ENCODE measurements around the gene ARHGAP9.
A peak's percentile ranks its signal among the peaks of the same experiment; 100 is the strongest.

ARHGAP9 gene

GRCh38 chr12:57474862-57475261 lies 4.8 kb downstream of the ARHGAP9 start:
- H4K20me1 ChIP-seq: no peaks in the 10 kb centered on the region
- TF ChIP-seq Cebpa-rat (IDR thresholded peaks at IDR 0.05): no peak
- peaks cover 6% of the 10 kb centered on the region; the same call in 1 of the 2 replicates for H3K27me3 ChIP-seq
- peaks cover 52% of the 10 kb centered on the region for H3K4me1 ChIP-seq
- no peak overlapping the region for H3K27ac ChIP-seq
- no peak overlapping the region for H3K4me3 ChIP-seq
- no peaks in the 10 kb centered on the region for H3K9me3 ChIP-seq
- H3K4me2 ChIP-seq: 0 out of 2 replicates have a peak overlapping the region, but pooled peaks have one; percentile 99
- no peak overlapping the region for H3K9ac ChIP-seq
- peaks cover 56% of the 10 kb centered on the region for H3K36me3 ChIP-seq

GRCh38 chr12:57474430-57474829 lies 5.2 kb downstream of the ARHGAP9 start:
- no peaks in the 10 kb centered on the region for H3K9me3 ChIP-seq
- H3K4me3 ChIP-seq: no peak overlapping the region
- H3K4me1 ChIP-seq: peaks cover 48% of the 10 kb centered on the region
- peaks cover 60% of the 10 kb centered on the region for H3K36me3 ChIP-seq
- H3K9ac ChIP-seq: no peak overlapping the region
- H3K27me3 ChIP-seq: peaks cover 6% of the 10 kb centered on the region; the same call in 1 of the 2 replicates
- H4K20me1 ChIP-seq: no peaks in the 10 kb centered on the region
- no peak overlapping the region for H3K27ac ChIP-seq
- TF ChIP-seq Cebpa-rat (IDR thresholded peaks at IDR 0.05): no peak
- 0 out of 2 replicates have a peak overlapping the region, but pooled peaks have one; percentile 99 for H3K4me2 ChIP-seq

GRCh38 chr12:57473886-57474285 lies 5.8 kb downstream of the ARHGAP9 start:
- peaks cover 42% of the 10 kb centered on the region for H3K4me1 ChIP-seq
- H4K20me1 ChIP-seq: no peaks in the 10 kb centered on the region
- H3K4me2 ChIP-seq: no peak overlapping the region
- peaks cover 65% of the 10 kb centered on the region for H3K36me3 ChIP-seq
- H3K27me3 ChIP-seq: peaks cover 6% of the 10 kb centered on the region; the same call in 1 of the 2 replicates
- TF ChIP-seq Cebpa-rat (IDR thresholded peaks at IDR 0.05): no peak
- no peak overlapping the region for H3K9ac ChIP-seq
- H3K27ac ChIP-seq: no peak overlapping the region
- H3K4me3 ChIP-seq: no peak overlapping the region
- H3K9me3 ChIP-seq: no peaks in the 10 kb centered on the region

GRCh38 chr12:57473392-57473791 lies 6.3 kb downstream of the ARHGAP9 start:
- TF ChIP-seq Cebpa-rat (IDR thresholded peaks at IDR 0.05): no peak
- Histone ChIP-seq H3K9ac (no peak overlapping the region), H3K27ac (no peak overlapping the region), H3K4me1 (peaks cover 37% of the 10 kb centered on the region), H3K4me2 (no peak overlapping the region), H3K27me3 (peaks cover 6% of the 10 kb centered on the region; the same call in 1 of the 2 replicates), H3K36me3 (peaks cover 65% of the 10 kb centered on the region), H3K4me3 (no peak overlapping the region), H4K20me1 (no peaks in the 10 kb centered on the region), H3K9me3 (no peaks in the 10 kb centered on the region)

- Histone ChIP-seq H3K9me3 (no peaks in the 10 kb centered on the region), H3K4me3 (no peak overlapping the region), H3K36me3 (peaks cover 65% of the 10 kb centered on the region), H3K9ac (no peak overlapping the region), H4K20me1 (no peaks in the 10 kb centered on the region), H3K27me3 (peaks cover 6% of the 10 kb centered on the region; the same call in 1 of the 2 replicates), H3K27ac (no peak overlapping the region), H3K4me2 (no peak overlapping the region), H3K4me1 (peaks cover 27% of the 10 kb centered on the region)
- TF ChIP-seq Cebpa-rat (IDR thresholded peaks at IDR 0.05): no peak
These were observed 7.3 kb downstream of the ARHGAP9 start for GRCh38 chr12:57472391-57472790.

GRCh38 chr12:57471661-57472060 lies 8.0 kb downstream of the ARHGAP9 start:
- H3K36me3 ChIP-seq: peaks cover 65% of the 10 kb centered on the region
- peaks cover 20% of the 10 kb centered on the region for H3K4me1 ChIP-seq
- no peaks in the 10 kb centered on the region for H4K20me1 ChIP-seq
- H3K27ac ChIP-seq: no peak overlapping the region
- no peak for TF ChIP-seq Cebpa-rat (IDR thresholded peaks at IDR 0.05)
- H3K4me2 ChIP-seq: no peak overlapping the region
- peaks cover 6% of the 10 kb centered on the region; the same call in 1 of the 2 replicates for H3K27me3 ChIP-seq
- no peak overlapping the region for H3K9ac ChIP-seq
- H3K9me3 ChIP-seq: no peaks in the 10 kb centered on the region
- no peak overlapping the region for H3K4me3 ChIP-seq

GRCh38 chr12:57470970-57471656 lies 8.6 kb downstream of the ARHGAP9 start:
- Histone ChIP-seq H3K36me3 (peaks cover 65% of the 10 kb centered on the region), H3K27me3 (peaks cover 3% of the 10 kb centered on the region; the same call in 1 of the 2 replicates), H3K9me3 (no peaks in the 10 kb centered on the region), H4K20me1 (no peaks in the 10 kb centered on the region), H3K27ac (no peak overlapping the region), H3K4me1 (peaks cover 15% of the 10 kb centered on the region), H3K9ac (no peak overlapping the region), H3K4me3 (no peak overlapping the region), H3K4me2 (no peak overlapping the region)
- no peak for TF ChIP-seq Cebpa-rat (IDR thresholded peaks at IDR 0.05)

- no peak overlapping the region for H3K4me2 ChIP-seq
- H3K36me3 ChIP-seq: peaks cover 63% of the 10 kb centered on the region
- H3K27ac ChIP-seq: no peak overlapping the region
- no peak overlapping the region for H3K4me3 ChIP-seq
- no peak overlapping the region for H3K9ac ChIP-seq
- no peaks in the 10 kb centered on the region for H3K9me3 ChIP-seq
- H4K20me1 ChIP-seq: no peaks in the 10 kb centered on the region
- H3K27me3 ChIP-seq: no peaks in the 10 kb centered on the region
- peaks cover 11% of the 10 kb centered on the region; the same call in 1 of the 2 replicates for H3K4me1 ChIP-seq
- TF ChIP-seq Cebpa-rat (IDR thresholded peaks at IDR 0.05): no peak
These were observed 9.2 kb downstream of the ARHGAP9 start for GRCh38 chr12:57470286-57470969.

GRCh38 chr12:57469296-57470164 lies 10.1 kb downstream of the ARHGAP9 start:
- peaks cover 6% of the 10 kb centered on the region; the same call in 1 of the 2 replicates for H3K4me1 ChIP-seq
- no peak overlapping the region for H3K4me2 ChIP-seq
- TF ChIP-seq Cebpa-rat (IDR thresholded peaks at IDR 0.05): no peak

More at GRCh38 chr12:57469296-57470164, 10.1 kb downstream of the ARHGAP9 start:
- Histone ChIP-seq H3K36me3 (peaks cover 54% of the 10 kb centered on the region), H3K9ac (no peak overlapping the region), H3K9me3 (no peaks in the 10 kb centered on the region), H3K27ac (no peak overlapping the region), H4K20me1 (no peaks in the 10 kb centered on the region), H3K27me3 (no peaks in the 10 kb centered on the region), H3K4me3 (no peak overlapping the region)

All from BLaER1 (cell line).